IPS-NIHi11 (cell line): ENCODE results near the gene TFDP2.
A peak's percentile ranks its signal among the peaks of the same experiment; 100 is the strongest.
"Not testable (repeated sequence)": the region's sequence is repeated elsewhere in the genome, so short reads cannot be mapped to it uniquely, and the experiment has no call there.

Experiments
- DNase-seq: peaks from one replicate; pipeline ENCODE4 v3.0.0; 2012; ENCODE audit warnings: mixed read lengths, low spot score

The TFDP2 gene

DNA sequence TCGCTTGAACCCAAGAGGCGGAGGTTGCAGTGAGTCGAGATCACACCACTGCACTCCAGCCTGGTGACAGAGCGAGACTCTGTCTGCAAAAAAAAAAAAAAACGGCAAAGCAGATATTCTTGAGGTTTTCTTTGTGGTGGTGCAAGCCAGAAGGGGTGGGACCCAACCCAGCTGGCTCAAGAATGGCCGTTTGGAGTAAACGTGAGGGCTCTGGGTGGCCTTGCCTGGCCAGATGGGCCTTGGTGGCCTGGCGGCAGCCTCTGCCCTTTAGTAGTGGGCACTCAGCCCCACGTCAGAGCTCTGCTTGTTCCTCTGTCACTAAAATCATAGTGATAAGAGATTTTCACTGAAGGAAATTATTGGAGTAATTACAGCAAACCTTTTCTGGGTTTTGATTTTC is 222.4 kb downstream of the TFDP2 start:
- no peak for DNase-seq

DNA sequence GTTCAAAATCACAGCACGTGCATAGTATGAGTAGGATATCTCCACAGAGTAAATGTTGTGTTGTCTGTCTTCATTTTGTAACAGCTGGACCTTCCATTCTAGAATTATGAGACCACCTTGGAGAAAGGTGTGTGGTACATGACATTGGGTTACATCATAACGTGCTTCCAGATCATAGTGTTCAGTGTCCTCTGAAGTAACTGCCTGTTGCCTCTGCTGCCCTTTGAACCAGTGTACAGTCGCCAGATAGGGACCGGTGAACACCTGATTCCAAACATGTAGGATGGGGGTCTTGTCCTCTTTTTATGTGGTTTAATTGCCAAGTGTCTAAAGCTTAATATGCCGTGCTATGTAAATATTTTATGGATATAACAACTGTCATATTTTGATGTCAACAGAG is 223.7 kb downstream of the TFDP2 start:
- DNase-seq: not testable (repeated sequence)

DNA sequence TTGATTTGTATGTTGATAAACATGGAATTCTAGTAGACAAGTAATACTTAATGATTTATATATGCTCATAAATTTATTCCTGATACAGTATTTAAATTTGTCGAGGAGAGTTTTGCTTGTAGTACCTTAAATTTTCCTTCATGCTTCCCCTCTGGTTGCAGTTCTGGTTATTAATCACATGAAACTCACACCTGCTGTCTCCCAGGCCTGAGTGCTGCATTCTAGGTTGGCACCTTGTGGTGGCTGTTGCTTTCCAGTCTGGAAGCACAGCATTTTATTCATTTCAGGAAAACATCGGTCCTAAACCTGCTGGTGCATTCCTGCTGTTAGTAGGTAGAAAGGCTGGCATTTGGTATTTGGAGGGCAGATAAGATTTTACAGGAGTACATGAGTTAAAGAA is 228.0 kb downstream of the TFDP2 start:
- DNase-seq: no peak

DNA sequence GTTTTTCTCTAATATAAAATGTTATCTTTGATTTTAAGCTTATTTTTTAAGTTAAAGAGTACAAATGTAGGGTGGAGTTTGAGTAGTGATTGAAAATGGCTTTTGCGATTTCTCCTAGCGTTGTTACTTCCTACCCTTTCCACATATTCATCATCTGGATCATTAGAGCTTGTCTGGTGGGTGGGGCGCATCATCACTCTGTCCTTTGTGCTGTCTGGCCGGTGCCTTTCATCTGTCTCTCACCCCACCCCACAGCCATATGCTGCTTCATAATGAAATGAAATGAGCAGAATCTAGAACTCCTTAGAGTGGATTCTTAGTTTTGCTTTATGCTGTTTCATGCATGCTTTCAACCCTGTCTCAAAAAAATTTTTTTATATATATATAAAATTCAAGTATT is 228.6 kb downstream of the TFDP2 start:
- DNase-seq: no peak

DNA sequence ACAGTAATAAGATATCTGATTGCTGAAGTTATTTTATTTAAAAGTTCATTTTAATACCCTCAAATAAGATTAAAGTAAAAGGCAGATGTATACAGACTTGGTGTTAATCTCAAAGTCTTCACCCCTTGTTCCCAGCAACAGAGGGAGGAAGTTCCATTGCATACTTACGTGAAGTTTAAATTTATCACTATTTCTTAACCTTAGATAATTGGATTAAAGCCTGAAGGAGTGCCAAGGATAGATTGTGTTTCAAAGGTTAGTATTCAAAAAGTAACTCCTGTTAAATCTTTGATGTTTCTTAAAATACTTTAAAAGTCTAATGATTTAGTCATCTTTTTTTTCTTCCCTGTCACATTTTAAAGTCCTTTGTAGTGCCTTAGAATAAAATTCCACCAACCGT is 233.6 kb downstream of the TFDP2 start:
- no peak for DNase-seq

DNA sequence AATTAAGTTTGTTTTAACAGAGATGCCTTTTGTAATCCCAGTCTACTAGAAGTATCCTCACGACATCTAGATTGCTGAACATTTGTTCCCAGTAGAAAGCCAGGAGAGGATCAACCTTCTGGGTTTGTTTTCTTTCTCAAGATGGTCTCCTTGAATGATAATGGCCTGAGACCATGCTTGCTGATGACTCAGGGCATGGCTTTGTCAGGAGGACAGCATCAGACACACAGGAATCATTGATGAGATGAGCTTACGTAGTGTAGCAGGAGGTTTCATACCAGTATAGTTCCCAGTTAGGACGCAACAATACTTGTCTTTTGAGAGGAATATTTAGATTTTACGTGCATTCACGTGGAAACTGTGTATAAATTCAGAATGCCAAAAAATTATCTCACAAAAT is 234.3 kb downstream of the TFDP2 start:
- DNase-seq: no peak

DNA sequence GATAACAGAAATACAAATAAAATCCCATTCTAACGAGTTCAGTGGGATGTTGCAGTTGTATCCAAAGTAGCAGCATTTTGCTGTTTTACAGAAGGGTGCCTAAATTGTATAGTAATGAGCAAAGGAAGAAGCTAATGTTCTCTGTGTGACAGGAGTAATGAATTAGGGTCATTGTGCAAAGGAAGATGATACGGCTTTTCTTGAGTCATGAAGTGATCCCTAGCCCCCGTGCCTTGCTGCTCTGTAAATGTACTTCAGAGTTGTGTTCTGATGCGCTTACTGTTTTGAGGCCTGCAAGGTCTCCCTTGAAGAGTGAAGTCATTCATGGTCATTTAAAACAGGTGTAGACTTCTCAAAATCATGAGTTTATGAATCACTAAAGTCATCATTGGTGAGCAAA is 235.0 kb downstream of the TFDP2 start:
- no peak for DNase-seq

DNA sequence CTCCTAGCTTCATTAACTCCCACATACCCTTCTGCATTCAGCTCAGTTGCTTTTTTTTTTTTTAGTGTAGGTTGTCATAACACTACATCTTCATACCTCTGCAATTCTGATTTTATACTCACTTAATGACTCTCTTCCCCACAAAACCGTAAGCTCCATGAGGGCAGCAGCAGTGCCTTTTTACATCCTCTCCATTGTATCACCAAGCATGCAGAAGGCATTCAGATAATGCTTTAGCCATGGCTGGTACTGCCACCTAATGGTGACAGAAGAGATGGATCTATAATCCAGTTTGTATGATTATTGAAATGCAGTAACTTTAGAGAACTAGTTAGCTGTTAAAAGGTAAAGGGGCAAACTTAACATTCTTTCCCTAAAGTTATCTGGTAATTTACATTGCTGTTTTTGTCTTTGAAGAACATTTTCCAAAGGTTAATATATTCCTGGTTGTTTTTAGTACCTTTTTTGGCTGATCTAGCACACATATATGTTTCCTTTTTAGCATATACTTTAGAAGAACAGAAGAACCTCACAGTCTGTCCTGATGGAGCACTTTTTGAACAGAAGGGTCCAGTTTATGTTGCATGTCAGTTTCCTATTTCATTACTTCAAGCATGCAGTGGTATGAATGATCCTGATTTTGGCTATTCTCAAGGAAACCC is 236.1 kb downstream of the TFDP2 start:
- peak; percentile 56 for DNase-seq

DNA sequence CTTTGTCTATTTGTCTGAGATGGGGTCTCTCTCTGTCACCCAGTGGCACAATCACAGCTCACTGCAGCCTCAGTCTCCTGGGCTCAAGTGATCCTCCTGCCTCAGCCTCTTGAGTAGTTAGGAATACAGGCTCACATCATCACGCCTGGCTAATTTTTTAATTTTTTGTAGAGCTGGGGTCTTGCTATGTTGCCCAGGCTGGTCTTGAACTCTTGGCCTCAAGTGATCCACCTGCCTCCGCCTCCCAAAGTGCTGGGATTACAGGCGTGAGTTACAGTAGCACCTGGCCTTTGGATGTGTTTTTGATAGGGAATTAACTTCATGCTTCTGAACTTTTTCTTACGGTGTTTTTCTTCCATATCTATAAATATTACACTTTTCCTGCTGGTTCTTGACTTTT is 239.4 kb downstream of the TFDP2 start:
- not testable (repeated sequence) for DNase-seq

DNA sequence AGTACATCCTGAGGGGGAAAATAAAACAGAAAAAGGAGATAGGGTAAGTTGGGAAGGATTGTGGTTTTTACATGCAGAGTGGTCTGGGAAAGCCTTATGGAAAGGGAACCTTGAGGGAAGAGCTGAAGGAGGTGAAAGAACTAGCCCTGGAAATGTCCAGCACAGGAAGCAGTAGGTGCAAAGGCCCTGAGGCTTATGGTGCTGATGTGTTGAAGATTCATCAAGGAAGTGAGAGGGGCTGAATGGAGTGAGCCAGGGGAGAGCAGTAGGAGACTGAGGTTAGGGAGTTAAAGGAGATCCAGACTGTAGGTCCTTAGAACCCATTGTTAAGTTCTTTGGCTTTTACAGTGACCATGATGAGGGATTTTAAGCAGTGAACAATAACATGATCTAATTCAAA is 239.9 kb downstream of the TFDP2 start:
- DNase-seq: no peak

DNA sequence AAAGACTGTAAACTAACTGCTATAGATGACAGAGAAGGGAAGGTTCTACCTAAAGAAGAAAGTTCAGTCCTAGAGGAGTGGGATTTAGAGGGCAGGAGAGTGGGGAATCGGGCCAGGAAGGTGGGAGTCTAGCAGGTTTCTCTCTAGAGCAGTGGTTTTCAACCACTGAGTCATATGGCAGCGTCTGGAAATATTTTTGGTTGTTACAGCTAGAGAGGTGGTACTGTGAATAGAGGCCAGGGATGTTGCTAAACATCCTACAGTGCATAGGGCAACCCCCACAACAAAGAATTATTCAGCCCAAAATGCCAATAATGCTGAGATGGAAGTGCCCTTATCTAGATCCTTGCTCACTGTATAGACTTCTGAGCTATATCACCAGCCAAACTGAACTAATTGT is 244.2 kb downstream of the TFDP2 start:
- no peak for DNase-seq

DNA sequence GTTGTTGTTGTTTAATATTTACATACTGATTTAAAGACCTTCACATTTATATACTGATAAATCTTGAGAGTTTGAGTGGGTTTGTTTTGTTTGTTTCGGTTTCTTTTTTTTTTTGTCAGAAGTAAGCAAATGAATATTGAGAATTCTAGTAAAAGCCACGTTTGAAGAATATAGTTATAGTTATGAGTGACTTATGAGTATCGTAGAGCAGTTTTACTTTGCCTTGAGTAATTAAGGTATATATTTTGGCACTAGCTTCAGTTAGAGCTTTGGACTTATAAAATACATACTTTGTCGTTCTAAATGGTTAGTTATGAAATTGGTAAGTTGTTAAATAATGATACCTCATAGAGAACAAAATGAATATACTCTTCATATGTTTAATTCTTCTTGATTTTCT is 245.1 kb downstream of the TFDP2 start:
- DNase-seq: no peak

DNA sequence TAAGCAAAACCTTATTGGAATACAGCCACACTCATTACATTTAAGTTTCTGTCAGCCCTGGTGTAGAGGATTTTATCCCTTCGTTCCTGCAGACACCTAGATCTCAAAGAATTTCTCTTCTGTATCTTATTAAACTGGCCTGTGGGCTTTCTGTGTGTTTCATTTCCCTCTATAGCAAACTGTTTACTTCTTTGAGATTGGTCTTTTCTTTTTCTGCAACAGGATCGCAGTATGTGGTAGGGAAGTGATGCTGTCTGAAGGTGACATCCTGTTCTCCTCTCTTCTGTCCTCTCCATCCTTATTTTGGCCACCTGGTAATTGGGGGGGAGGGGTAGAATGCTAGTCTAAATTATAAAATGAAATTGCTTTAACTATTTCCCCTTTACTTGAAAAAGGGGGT is 247.4 kb downstream of the TFDP2 start:
- no peak for DNase-seq

DNA sequence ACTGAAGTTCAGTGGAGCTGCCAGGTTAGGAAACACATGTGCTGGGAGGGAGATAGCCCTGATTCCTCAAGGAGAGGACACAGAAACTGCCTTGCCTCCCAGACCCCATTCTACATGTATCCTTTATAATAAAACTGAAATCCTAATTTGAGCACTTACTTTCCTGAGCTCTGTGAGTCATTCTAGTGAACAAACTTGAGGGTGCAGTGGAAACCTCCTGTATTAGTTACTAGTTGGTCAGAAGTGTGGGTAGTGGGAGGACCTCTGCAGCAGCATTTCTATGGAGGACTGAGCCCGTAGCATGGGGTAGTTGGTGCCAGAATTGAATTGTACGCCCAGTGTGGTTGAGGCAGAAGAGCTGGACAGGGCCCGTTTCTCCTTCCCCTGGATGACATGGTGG is 249.0 kb downstream of the TFDP2 start:
- no peak for DNase-seq

DNA sequence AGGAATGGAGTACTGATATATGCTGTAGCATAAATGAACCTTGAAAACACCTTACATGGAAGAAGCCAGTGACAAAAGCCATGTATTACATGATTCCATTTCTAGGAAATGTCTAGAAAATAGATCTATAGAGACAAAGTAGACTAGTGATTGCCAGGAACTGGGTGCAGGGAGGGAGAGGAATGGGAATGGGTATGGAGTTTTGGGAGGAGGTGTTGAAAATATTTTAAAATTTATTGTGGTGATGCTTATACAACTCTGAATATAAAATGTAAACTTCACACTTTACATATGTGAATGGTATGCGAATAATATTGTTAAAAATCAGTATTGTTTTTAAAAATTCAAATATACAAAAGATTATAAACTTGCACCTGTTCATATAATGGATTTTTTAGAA is 250.4 kb downstream of the TFDP2 start:
- no peak for DNase-seq

DNA sequence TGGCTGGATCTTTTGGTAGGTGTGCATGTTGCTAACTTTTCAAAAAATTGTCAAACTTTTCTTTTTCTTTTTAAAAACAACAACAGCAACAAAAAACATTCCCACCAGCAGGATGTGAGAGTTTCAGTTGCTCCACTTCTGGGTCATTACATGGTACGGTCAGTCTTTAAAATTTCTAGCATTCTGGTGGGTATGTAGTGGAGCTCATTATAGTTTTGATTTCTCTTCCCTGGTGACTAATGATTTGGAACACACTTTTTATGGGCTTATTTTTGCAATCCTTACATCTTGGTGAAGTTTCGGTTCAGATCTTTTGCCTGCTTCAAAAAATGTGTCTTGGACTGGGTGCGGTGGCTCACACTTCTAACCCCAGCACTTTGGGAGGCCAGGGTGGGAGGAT is 253.6 kb downstream of the TFDP2 start:
- no peak for DNase-seq

DNA sequence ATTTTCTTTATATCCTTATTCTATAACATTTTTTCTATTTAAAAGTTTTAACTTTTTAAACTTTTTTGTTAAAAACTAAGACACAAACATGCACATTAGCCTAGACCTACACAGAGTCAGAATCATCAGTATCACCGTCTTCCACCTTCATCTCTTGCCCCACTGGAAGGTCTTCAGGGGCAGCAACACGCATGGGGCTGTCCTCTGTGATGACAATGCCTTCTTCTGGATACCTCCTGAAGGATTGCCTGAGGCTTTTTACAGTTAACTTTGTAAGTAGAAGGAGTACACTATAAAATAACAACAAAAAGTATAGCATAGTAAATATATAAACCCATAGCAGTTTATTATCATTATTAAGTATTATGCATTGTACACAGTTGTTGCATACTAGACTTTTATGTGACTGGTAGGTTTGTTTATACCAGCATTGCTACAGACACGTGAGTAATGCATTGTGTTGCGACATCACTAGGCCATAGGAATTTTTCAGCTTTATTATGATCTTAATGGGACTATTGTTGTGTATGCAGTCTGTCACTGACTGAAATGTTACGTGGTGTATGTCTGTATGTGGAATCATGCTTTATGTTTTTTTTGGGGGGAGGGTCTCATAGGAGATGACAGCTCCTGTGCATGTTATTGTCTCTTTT is 254.7 kb downstream of the TFDP2 start:
- no peak for DNase-seq
